GM19351 (cell line): ENCODE data around the gene PRR19.
A peak's percentile ranks its signal among the peaks of the same experiment; 100 is the strongest.

Source experiments
- ATAC-seq: cut with Tn5 transposase; IDR thresholded peaks from one replicate; pipeline ENCODE4 v1.9.1; 2021; ENCODE audit warnings: mild to moderate bottlenecking, moderate library complexity; ENCODE audit not compliant: unreplicated experiment

PRR19 gene

GRCh38 chr19:42281827-42282762 is 19.8 kb upstream of the PRR19 start:
- ATAC-seq: no peak

- ATAC-seq: no peak
These were observed 19.1 kb upstream of the PRR19 start for GRCh38 chr19:42282819-42283187.

GRCh38 chr19:42283188-42284065 is 18.5 kb upstream of the PRR19 start:
- ATAC-seq: peak; percentile 36

GRCh38 chr19:42284066-42284501 is 17.8 kb upstream of the PRR19 start:
- ATAC-seq: peak; percentile 27

GRCh38 chr19:42284591-42285341 is 17.2 kb upstream of the PRR19 start:
- ATAC-seq: no peak

GRCh38 chr19:42285541-42285941 is 16.4 kb upstream of the PRR19 start:
- ATAC-seq: no peak

GRCh38 chr19:42285988-42286348 is 16.0 kb upstream of the PRR19 start:
- no peak for ATAC-seq

- ATAC-seq: no peak
These were observed 15.4 kb upstream of the PRR19 start for GRCh38 chr19:42286349-42287016.

GRCh38 chr19:42287017-42287826 is 14.7 kb upstream of the PRR19 start:
- ATAC-seq: no peak

GRCh38 chr19:42287827-42288107 is 14.2 kb upstream of the PRR19 start:
- ATAC-seq: no peak

- no peak for ATAC-seq
These were observed 13.5 kb upstream of the PRR19 start for GRCh38 chr19:42288387-42288786.

GRCh38 chr19:42288881-42289555 is 12.9 kb upstream of the PRR19 start:
- no peak for ATAC-seq

GRCh38 chr19:42289556-42290041 is 12.3 kb upstream of the PRR19 start:
- ATAC-seq: no peak

GRCh38 chr19:42290136-42290522 is 11.8 kb upstream of the PRR19 start:
- no peak for ATAC-seq

GRCh38 chr19:42290523-42291434 is 11.2 kb upstream of the PRR19 start:
- ATAC-seq: no peak

GRCh38 chr19:42291435-42291810 is 10.5 kb upstream of the PRR19 start:
- no peak for ATAC-seq

GRCh38 chr19:42292042-42292960 is 9.6 kb upstream of the PRR19 start:
- ATAC-seq: no peak
